GM18526 (cell line): ENCODE measurements around the gene ABLIM2.

Experiments used
- POLR2A ChIP-seq: IDR thresholded peaks from 3 replicates; pipeline ENCODE4 v1.6.1; 2011; ENCODE audit not compliant: insufficient read length; ENCODE audit errors: extremely low read depth

ABLIM2 gene

GRCh38 chr4:8147231-8147970 is 11.2 kb downstream of the ABLIM2 start:
- no peak for TF ChIP-seq POLR2A

- TF ChIP-seq POLR2A: no peak
Measured at GRCh38 chr4:8146157-8146556, 12.5 kb downstream of the ABLIM2 start.

GRCh38 chr4:8144359-8144758 is 14.3 kb downstream of the ABLIM2 start:
- TF ChIP-seq POLR2A: no peak

GRCh38 chr4:8143392-8144140 is 15.0 kb downstream of the ABLIM2 start:
- no peak for TF ChIP-seq POLR2A

GRCh38 chr4:8142556-8142955 is 16.1 kb downstream of the ABLIM2 start:
- no peak for TF ChIP-seq POLR2A

- no peak for TF ChIP-seq POLR2A
Measured at GRCh38 chr4:8141935-8142334, 16.7 kb downstream of the ABLIM2 start.

DNA sequence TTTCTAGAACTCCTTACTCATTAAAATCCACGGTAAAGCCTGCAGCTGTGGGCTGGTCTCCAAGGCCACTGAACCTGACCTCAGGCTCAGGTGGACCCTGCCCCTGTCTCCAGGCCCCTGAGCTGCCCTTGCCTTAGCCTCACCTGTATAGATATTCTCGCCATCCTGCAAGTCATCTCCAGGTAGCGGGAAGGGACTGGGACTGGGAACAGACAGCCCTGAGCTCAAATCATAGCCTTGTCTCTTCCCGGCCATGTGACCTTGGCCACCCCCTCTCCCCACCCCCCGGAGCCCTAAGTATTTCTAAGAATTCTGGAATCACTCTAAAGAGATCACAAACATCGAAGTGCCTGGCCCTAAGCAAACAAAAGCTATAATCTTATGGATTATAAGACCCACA is 17.7 kb downstream of the ABLIM2 start:
- TF ChIP-seq POLR2A: no peak

- no peak for TF ChIP-seq POLR2A
Measured at GRCh38 chr4:8136972-8137710, 21.5 kb downstream of the ABLIM2 start.

- TF ChIP-seq POLR2A: no peak
Measured at GRCh38 chr4:8136529-8136928, 22.1 kb downstream of the ABLIM2 start.

DNA sequence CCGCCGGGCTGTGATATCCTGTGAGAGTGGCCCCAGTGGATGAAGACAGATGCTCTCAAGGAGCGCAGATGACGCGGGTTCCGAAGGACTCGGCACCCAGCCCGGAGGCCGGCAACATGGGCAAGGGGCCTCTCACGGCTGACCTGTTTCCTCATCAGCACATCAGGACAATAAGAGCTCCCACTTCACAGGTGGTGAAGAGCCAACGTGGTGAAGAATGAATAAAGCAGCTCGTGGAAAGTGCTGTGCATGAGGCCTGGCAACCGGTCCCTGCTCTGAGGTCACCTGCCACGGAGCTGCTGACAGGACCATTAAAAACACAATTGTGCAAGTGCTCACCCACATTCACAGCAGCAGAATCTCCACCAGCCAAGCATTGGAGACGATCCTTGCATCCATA is 22.9 kb downstream of the ABLIM2 start:
- TF ChIP-seq POLR2A: no peak

GRCh38 chr4:8133897-8134563 is 24.6 kb downstream of the ABLIM2 start:
- no peak for TF ChIP-seq POLR2A

GRCh38 chr4:8132947-8133705 is 25.5 kb downstream of the ABLIM2 start:
- TF ChIP-seq POLR2A: no peak

GRCh38 chr4:8132400-8132799 is 26.2 kb downstream of the ABLIM2 start:
- TF ChIP-seq POLR2A: no peak

GRCh38 chr4:8131826-8132225 is 26.8 kb downstream of the ABLIM2 start:
- TF ChIP-seq POLR2A: no peak

DNA sequence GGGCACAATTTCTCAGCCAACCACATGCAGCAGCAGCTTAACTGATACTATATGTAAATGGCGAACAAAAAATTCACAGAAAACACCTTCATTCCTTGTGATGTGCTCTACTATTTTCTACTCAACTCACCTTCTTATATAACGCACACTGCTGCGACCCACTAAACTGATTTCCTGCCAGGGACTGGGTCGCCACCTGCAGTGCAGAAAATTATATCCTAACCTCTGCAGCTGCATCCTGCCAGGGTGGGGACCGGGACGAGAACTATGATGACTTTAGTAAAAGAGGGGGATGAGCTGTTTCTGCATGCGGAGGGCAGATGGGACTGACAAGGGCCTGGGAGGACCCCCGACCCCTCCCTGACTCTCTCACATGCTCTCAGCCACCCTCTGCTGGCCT is 27.4 kb downstream of the ABLIM2 start:
- no peak for TF ChIP-seq POLR2A
